NT2/D1 (cell line): ENCODE measurements around the gene ARVCF.

Source experiments
- SUZ12 ChIP-seq: IDR thresholded peaks from 2 replicates; pipeline ENCODE4 v1.6.1; 2011; ENCODE audit not compliant: insufficient read length, insufficient read depth; ENCODE audit errors: extremely low read depth
- YY1 ChIP-seq: IDR thresholded peaks from 2 replicates; pipeline ENCODE4 v1.6.1; 2011; ENCODE audit not compliant: insufficient read length, insufficient read depth
- ZNF274 ChIP-seq: IDR thresholded peaks from 2 replicates; pipeline ENCODE4 v1.6.1; 2011; ENCODE audit warnings: mild to moderate bottlenecking, low read depth, low read length

GRCh38 chr22:19998232-19998951, 18.2 kb downstream of the ARVCF start:
- TF ChIP-seq YY1 (no peak), ZNF274 (no peak), SUZ12 (no peak)
